HG02759 (cell line): Measurements from ENCODE around the gene EML6.

Experiments used
- ATAC-seq: cut with Tn5 transposase; IDR thresholded peaks from one replicate; pipeline ENCODE4 v1.9.1; 2021; ENCODE audit warnings: mild to moderate bottlenecking, moderate library complexity; ENCODE audit not compliant: unreplicated experiment

EML6 gene

DNA sequence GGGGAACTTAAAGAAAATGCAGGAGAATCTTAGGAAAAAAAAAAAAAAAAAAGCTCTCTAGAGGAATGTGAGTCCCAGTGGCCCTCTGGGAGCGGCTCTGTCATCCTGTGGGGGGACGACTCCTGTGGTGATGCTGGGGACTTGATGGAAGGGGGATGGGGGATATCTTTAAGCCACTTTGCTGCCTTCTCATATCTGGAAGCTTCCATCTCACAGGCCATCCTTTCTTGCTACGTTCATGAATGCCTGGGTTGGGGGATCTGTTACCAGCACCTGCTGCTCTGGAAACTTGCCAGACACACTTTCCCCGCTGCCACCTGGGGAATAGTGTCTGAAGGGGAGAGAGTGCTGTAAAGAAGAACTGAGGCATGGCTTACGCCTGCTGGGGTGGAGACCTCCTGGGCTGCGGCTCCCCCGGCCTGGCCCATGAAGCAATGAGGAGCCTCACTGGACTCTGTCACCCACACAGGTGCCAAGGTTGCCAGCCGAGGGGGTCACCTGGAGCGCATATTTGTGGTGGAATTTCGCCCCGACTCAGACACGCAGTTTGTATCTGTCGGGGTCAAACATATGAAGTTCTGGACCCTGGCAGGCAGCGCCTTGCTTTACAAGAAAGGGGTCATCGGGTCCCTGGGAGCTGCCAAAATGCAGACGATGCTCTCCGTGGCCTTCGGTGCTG is 234.0 kb downstream of the EML6 start:
- no peak for ATAC-seq

DNA sequence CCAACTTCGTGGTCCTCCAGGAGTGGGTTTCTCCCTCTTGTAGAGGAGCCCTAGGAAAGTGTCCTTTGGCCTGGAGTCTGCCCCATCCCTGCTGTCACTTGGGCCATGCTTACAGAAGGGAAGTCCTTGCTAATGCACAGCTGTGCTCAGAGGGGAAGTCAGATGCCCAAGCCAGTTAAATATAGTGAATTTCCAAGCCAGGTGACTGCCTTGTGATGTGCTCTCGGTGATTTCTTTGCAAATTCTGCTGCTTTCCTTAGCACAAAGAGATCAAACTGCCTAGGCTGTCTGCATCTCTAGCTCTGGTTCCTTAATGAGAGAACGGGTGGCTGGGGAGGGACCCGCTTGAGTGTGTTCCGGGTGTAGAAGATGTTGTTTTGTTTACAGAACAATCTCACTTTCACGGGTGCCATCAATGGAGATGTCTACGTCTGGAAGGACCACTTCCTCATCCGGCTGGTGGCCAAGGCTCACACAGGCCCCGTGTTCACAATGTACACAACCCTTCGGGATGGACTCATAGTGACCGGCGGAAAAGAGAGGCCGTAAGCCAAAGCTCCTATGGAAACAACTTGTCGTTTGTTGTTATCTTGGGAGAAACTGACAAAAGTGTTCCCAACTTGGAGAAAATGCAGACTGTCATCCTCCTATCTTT is 235.4 kb downstream of the EML6 start:
- no peak for ATAC-seq

DNA sequence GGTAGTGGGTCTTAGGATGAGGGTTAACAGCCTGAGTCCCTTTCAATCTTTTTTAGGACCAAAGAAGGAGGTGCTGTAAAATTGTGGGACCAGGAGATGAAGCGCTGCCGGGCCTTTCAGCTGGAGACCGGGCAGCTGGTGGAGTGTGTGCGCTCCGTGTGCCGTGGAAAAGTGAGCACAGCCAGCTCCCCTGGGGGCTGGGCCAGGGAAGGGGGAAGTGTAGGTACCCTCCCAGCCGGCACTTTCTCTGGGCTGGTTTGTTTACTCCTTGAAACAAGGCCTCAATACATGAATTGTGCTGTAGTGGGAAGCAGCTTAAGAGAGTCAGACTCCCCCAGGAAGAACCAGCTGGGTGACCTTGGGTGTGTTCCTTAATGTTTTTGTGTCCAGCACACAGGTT is 236.7 kb downstream of the EML6 start:
- no peak for ATAC-seq

DNA sequence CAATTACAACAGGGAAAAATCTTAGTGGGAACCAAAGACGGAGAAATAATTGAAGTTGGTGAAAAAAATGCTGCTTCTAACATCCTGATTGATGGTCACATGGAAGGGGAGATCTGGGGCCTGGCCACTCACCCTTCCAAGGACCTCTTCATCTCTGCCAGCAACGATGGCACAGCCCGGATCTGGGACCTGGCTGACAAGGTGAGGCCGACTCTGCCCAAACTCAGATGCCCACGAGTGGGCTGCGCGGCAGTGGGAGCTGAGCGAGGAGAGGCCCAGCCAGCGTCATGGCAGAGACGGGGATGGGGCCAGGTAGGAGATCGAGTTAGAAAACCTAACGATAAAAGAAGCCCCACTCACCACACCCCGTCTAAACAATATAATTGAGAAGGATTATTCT is 239.0 kb downstream of the EML6 start:
- ATAC-seq, result no peak

DNA sequence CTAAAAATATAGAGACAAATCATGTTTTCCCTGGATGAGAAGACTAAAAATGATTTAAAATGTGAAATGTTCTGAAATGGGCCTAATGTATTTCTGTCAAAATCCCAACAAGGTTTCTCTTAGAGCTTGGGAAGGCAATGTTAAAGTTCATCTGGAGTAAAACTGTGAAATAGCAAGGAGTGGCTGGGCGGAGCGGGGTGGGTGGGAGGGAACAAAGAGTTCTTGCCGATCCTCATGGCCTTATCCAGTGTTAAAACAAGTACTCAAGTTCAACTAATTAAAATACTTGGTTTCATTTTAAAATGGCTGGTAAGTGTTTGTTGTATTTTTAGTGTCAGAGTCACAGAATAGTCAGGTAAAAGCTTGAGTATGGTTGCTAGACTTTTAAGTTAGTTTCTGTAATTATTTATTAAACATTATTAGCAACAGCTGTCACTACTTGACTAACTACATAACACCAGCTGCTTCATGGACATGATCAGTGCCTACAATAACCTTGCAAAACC is 239.5 kb downstream of the EML6 start:
- ATAC-seq, result no peak

DNA sequence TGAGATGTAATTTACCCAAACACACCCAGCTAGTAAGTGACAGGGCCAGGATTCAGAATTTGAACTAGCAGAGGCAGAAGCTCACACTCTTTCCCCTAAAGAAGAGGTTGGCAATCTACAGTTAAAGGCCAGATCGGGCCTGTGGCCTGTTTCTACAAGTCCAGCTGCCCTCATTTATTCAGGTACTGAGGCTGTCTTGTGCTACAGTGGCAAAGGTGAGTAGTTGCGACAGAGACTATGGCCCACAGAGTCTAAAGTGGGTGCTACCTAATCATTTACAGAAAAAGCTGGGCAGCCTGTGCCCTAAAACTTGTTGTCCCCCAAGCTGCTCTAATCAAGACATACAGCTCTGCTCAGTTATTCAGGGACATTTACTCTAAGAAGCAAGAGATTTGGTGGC is 240.0 kb downstream of the EML6 start:
- ATAC-seq, result no peak

DNA sequence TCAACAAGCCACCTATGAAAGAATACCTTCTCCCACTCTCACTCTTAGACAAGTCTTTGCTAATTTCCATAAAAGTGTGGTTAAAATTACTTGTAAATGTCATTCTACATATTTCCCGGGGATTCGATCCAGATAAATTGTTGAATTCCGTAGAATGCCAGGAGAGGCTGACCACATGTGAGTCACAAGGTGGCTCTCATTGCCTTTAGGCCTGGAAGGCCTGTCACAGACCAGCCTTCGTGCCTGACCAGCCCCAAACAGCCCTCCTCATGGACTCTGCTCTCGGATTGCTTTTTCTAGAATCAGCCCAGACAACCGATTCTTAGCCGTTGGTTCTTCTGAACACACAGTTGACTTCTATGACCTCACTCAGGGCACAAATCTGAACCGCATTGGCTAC is 240.8 kb downstream of the EML6 start:
- no peak for ATAC-seq

DNA sequence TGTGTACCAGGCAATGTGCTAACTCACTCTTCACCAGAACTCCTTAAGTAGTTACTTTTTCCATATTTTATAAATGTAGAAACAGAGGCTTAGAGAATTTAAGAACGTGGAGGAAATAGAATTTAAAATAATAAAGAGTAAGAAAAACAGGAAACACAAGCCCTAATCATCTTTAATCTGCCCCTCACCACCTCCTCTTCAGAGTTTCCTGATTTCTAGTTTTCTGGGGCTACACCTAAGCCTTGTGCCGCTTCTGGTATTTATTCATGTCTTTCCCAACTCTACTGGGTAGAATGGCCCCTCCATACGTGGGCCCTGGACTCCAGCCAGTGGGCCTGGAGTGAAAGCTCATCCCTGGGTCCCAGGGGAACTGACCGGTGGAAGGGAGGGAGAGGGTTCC is 241.4 kb downstream of the EML6 start:
- ATAC-seq, result no peak

DNA sequence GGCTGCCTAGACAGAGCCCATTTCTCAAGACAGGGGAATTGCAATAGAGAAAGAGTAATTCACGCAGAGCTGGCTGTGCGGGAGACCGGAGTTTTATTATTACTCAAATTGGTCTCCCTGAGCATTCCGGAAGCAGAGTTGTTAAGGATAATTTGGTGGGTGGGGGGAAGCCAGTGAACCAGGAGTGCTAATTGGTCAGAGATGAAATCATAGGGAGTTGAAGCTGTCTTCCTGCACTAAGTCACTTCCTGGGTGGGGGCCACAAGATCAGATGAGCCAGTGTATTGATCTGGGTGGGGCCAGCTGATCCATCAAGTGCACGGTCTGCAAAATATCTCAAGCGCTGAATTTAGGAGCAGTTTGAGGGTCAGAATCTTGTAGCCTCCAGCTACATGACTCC is 242.0 kb downstream of the EML6 start:
- ATAC-seq, result no peak

DNA sequence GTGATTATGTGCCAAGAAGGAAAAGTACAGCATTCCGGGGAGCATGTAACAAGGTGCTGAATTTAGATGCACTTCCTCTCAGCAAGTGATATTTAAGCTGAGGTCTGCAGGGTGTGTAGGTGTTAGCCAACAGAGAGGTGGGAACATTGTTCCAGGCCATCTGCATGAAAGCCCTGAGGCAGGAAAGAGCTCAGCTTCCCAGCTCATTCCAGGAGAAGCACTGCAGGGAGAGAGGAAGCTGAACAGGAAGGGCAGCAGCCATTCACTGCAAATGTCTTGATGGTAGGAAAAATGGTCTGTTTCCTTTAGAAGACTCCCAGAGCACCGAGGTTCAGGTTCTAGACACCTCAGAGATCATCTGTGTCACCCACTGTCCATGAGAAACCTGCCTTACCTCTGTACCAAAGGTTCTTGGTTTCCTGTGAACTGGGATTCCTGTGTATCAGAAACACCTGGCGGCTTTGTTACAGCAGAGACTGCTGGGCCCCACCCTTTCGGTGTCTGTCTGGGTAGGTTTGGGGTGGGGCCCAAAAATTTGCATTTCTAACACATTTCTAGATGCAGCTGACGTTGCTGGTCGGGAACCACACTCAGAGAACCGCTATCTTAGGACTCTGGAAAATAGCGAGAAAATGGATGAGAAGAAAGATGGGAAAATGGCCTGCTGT is 242.8 kb downstream of the EML6 start:
- no peak for ATAC-seq

DNA sequence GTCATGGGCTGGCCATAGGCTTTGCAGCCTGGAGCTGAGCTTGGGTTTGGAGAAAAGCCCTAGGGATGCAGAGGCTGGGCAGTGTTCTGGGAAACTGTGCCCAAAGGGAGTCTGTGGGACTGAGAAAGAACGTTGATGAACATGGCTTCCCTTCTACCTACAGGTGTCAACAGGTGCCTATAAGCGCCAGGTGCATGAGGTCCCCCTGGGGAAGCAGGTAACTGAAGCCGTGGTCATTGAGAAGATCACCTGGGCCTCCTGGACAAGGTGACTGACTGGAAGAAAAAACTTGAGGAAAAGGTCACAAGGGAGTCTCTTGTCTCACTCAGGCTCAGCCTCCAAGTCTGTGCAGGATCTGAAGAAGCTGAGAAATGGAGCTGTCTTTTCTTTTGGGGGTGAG is 243.4 kb downstream of the EML6 start:
- no peak for ATAC-seq

DNA sequence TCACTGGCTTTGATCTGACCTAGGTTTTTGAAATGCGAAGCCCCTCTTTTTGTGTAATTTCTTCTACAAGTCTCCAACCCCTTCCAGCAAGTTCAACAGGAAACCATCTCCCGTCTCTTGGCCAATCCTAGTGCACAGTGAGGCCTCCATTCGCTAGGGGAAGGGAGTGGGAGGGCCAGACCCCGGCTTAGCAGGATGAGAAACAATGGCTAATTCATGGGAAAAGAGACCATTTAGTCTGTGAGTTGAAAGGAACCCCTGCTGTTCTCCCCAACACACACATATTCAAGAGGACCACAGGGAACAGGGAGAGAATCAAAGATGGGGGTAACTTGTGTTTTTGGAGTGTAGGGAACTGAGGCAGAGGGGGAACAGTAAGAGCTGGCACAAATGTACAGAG is 243.8 kb downstream of the EML6 start:
- ATAC-seq, result no peak

DNA sequence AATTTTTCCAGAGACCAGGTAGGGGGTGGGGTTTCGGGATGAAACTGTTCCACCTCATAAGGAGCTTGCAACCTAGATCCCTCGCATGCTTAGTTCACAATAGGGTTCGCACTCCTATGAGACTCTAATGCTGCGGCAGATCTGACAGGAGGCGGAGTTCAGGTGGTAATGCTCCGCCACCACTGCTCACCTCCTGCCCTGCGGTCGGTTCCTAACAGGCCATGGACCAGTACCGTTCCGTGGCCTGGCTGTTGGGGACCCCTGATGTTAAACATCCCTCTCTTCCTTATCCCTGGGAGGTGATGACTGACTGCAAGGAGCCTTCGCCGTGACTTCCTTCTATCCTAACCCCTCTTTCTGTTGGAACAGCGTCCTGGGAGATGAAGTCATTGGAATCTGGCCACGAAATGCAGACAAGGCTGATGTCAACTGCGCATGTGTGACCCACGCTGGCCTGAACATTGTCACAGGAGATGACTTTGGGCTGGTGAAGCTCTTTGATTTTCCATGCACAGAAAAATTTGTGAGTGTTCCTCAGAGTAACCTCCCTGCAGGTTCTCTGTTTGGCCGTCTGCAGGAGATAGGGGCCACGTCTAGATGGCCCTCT is 244.4 kb downstream of the EML6 start:
- no peak for ATAC-seq

DNA sequence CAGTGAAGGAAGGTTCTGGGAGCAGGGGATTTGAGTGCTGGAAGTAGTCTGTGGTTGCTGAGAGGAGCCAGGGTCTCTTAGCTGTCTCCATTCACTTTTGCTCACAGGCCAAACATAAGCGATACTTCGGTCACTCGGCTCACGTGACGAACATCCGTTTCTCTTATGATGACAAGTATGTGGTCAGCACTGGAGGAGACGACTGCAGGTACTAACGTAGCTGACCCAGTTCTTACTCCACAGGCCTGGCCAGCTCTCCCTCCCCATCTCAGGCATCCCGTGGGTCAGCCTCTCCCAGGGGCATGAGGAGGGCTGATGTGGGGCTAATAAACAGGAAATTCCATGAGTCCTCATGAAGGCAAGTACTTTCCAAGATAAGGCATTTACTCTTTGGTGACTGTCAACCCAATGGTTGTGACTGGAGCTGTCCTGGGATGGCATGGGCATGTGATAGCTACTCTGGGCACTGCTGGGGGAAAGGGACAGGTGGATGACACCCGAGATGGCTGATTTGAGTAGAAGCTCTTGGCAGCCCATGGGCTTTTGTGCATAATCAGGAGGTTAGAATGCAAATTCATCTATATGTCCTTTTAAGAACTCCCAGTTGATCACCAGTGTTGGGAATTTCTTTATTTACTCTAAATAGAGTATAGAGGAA is 245.2 kb downstream of the EML6 start:
- no peak for ATAC-seq

DNA sequence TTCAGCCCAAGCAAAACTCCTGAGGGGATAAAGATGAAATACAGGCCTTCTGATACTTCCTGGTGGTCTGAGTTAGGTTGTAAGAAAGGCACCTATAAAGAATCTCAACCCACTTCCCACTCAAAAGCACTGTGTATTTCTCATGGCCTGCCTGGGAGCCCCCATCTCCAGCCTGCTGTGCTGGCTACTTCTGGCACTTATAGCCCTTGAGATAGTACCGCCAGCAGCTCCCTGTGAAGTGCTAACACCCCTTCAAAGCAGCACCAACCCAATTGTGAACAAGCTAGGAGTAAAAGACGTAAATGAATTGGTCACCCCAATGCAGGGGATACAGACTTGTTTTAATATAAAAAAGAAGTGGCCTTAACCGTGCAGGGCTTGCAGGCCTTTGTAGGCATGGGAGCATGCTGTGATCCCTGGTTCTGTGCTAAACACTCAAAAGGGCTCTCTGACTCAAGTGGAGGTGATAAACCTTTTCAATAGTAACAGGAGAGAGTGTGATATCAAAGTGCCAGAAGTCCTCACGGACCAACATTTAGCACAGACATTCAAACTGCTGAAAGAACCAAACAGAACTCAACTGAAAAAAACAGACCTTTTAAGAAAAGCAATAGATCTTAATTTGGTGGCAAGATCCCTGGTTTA is 246.0 kb downstream of the EML6 start:
- ATAC-seq, result no peak

DNA sequence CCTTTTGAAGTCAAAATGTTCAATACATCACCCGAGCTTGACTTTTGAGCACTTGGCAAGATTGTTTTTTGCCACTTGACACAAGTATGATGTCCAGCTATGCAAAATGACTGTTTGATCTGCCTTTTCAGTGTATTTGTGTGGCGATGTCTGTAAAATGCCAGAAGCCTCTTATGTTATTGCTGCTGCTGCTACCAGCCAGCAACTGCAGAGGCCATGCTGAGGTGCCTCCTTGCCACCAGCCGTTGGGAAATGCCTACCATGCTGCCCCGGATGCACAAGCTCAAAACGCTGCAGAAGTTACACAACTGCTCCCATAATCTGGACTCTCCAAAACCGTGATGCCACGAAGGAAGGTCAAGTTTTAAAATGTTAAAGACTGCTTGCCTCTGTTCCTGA is 246.5 kb downstream of the EML6 start:
- no peak for ATAC-seq

DNA sequence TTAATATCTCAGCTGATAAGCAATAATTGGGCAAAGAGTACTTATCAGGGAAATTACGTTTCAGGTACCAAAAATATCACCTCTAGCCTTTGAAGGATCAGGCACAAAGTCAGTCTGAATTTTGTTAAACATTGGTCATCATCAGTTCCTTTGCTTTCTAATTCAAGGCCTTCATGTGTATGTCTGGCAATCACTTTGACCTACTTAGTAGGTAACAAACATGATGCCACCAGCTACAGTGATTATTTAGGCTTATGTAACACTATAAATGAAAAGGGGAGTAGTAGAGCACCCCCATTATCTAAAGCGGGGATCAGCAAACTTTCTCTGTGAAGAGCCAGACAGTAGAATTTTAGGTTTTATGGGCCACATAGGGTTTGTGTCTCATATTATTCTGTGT is 251.7 kb downstream of the EML6 start:
- ATAC-seq, result no peak

DNA sequence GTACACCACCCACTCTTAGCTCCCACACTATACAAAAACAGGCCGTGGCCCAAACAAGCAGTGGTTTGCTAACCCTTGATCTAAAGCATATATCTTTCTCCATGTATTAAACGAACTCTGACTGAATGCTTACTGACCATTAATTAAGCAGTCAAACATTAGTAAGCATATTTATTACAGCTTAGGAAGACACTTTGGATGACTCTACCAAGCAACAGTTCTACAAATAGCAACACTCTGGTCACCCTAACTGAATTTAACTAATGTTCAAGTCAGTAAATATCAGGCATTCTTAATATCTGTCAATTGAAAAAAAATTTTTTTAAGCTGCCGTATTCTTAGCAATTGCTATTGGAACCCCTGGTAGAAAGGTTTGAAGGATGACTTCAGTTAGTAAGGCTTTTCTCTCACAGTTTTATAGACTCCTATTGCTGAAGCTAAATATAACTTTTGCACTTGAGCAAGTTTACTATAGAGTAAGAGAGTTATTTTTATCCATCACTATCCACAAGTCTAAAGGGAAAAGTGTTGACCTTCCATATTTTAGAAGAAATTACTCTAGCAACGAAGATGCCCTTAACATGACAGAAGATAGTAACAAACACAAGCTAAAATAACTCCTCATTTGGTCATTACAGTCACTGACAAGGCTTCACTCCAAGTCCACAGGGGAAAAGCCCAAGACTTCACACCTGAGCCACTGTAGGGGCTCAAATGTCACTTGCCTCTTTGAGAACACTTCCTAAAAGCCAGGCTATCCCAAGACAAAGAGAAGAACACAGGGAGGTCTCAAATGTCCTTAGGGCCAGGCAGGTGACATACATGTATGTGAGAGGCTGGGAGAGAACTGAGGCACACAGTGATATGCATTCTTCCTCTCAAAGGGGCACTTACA is 252.4 kb downstream of the EML6 start:
- ATAC-seq, result no peak

DNA sequence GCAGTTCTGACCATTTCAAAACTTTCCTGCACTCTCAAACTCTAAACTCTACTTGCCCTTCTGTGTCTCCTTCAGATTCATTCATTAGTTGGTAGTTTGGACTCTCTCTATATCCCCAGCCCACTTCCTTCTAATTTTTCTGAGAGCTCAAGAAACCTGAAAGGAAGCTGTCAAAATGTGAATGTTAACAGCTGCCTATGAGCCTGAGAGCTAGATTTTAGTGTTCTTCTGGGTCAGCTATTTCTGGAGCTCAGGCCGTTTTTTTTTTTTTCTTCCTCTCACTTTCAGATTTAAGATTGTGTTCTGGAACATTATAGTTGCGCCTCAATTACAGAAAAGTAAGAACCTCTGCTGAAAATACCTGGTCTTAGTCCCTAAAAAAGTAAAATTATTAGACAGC is 253.7 kb downstream of the EML6 start:
- peak; percentile 95 for ATAC-seq
